Endodermal cell (in vitro differentiated cells): ENCODE results near the gene UVRAG. TPM values are rescaled to one million over a fixed set of nuclear protein-coding genes. Genes with fewer than 3 reads are reported as not detected.

ENCODE experiments used
- DNase-seq: peaks from one replicate; pipeline ENCODE4 v3.0.0-alpha.2; 2017
- H3K27ac ChIP-seq: 2 replicates; pipeline ENCODE4 v1.5.1; 2013; ENCODE audit warnings: mild to moderate bottlenecking, low read depth, low read length, moderate library complexity
- H3K27me3 ChIP-seq: 2 replicates; pipeline ENCODE4 v1.6.1; 2013; ENCODE audit warnings: mild to moderate bottlenecking, low read length, moderate library complexity; ENCODE audit not compliant: insufficient read depth, control insufficient read depth, poor library complexity, severe bottlenecking
- H3K36me3 ChIP-seq: 2 replicates; pipeline ENCODE4 v1.7.0; 2013; ENCODE audit warnings: mild to moderate bottlenecking, low read length, moderate library complexity; ENCODE audit not compliant: control insufficient read depth, insufficient read depth
- H3K4me1 ChIP-seq: one replicate; pipeline ENCODE4 v1.7.0; 2013; ENCODE audit warnings: low read length; ENCODE audit not compliant: control insufficient read depth, insufficient read depth
- H3K4me3 ChIP-seq: 2 replicates; pipeline ENCODE4 v1.5.1; 2013; ENCODE audit warnings: mild to moderate bottlenecking, low read length, moderate library complexity
- H3K9ac ChIP-seq: 2 replicates; pipeline ENCODE4 v1.6.1; 2013; ENCODE audit warnings: mild to moderate bottlenecking, low read length, moderate library complexity; ENCODE audit not compliant: poor library complexity, severe bottlenecking; ENCODE audit errors: extremely low read depth
- H3K9me3 ChIP-seq: 2 replicates; pipeline ENCODE4 v1.6.1; 2013; ENCODE audit warnings: mild to moderate bottlenecking, low read length, moderate library complexity; ENCODE audit not compliant: control insufficient read depth
- H3K27ac Mint-ChIP-seq: 2 replicates; pipeline ENCODE4 v1.8.0; 2020; ENCODE audit warnings: mixed read lengths
- H3K27me3 Mint-ChIP-seq: 2 replicates; pipeline ENCODE4 v1.8.0; 2021; ENCODE audit warnings: mild to moderate bottlenecking, mixed read lengths; ENCODE audit not compliant: insufficient read depth
- H3K36me3 Mint-ChIP-seq: 2 replicates; pipeline ENCODE4 v1.8.0; 2020; ENCODE audit warnings: low read depth, mixed read lengths
- H3K4me1 Mint-ChIP-seq: 2 replicates; pipeline ENCODE4 v1.8.0; 2020; ENCODE audit warnings: mixed read lengths
- H3K4me3 Mint-ChIP-seq: 2 replicates; pipeline ENCODE4 v1.8.0; 2020; ENCODE audit warnings: mild to moderate bottlenecking, moderate library complexity, mixed read lengths
- H3K9me3 Mint-ChIP-seq: 2 replicates; pipeline ENCODE4 v1.8.0; 2020; ENCODE audit warnings: mild to moderate bottlenecking, mixed read lengths
- CTCF ChIP-seq: fragments of 200-600 bp; sonication (generic); conservative IDR thresholded peaks from 2 replicates; pipeline ENCODE4 v1.5.0; 2021; ENCODE audit warnings: antibody characterized with exemption, mild to moderate bottlenecking
- WGBS, 2 experiments: methylation state at CpG; one replicate each; pipeline versions ENCODE4 v1.1.5 to v1.1.7; 2013; ENCODE audit warnings: missing lambda C conversion rate in 2 of 2, mixed read lengths in 1 of 2; ENCODE audit not compliant: insufficient coverage in 1 of 2, insufficient read length in 1 of 2; 5-methylcytosine and 5-hydroxymethylcytosine counted together
- total RNA-seq, 2 donors: library from RNA; stranded (reverse); fragmentation: NEBNext Ultra II Directional in 1 of 2; extraction: Animal tissue kit (Norgen Biotek cat#: 25700) in 1 of 2; gene quantifications; 2 replicates in 1 of 2; 3 replicates in 1 of 2; pipeline ENCODE4 v1.2.1, GENCODE V29; 2021

Gene UVRAG
- total RNA-seq, 2 donors from 2014 or later: 19.7 to 34.9 TPM

GRCh38 chr11:75954039-75954438 is 139.0 kb downstream of the UVRAG start:
- Histone ChIP-seq H3K36me3 (no peaks in the 10 kb centered on the region), H3K9me3 (no peaks in the 10 kb centered on the region), H3K4me1 (no peaks in the 10 kb centered on the region), H3K27me3 (no peaks in the 10 kb centered on the region), H3K27ac (no peak overlapping the region), H3K9ac (no peak overlapping the region), H3K4me3 (no peak overlapping the region)
- H3K4me3 Mint-ChIP-seq: no peak overlapping the region
- H3K27me3 Mint-ChIP-seq: no peaks in the 10 kb centered on the region
- 57 to 82% methylated on average over 1 to 2 of the region's 2 CpGs for WGBS, 2 experiments
- no peak for TF ChIP-seq CTCF
- H3K4me1 Mint-ChIP-seq: peaks cover 2% of the 10 kb centered on the region
- H3K27ac Mint-ChIP-seq: no peak overlapping the region
- H3K9me3 Mint-ChIP-seq: no peaks in the 10 kb centered on the region
- no peak for DNase-seq
- peaks cover 3% of the 10 kb centered on the region for H3K36me3 Mint-ChIP-seq

GRCh38 chr11:75955443-75955842 is 140.4 kb downstream of the UVRAG start:
- no peaks in the 10 kb centered on the region for H3K9me3 ChIP-seq
- Mint-ChIP-seq H3K9me3 (no peaks in the 10 kb centered on the region), H3K27me3 (no peaks in the 10 kb centered on the region), H3K36me3 (peaks cover 3% of the 10 kb centered on the region), H3K4me3 (no peak overlapping the region), H3K4me1 (peaks cover 2% of the 10 kb centered on the region), H3K27ac (no peak overlapping the region)
- H3K4me3 ChIP-seq: no peak overlapping the region
- TF ChIP-seq CTCF: no peak
- no peak overlapping the region for H3K27ac ChIP-seq
- H3K36me3 ChIP-seq: no peaks in the 10 kb centered on the region
- no peaks in the 10 kb centered on the region for H3K27me3 ChIP-seq
- 81 to 93% methylated on average over 2 to 5 of the region's 5 CpGs for WGBS, 2 experiments
- H3K9ac ChIP-seq: no peak overlapping the region
- no peak for DNase-seq
- H3K4me1 ChIP-seq: no peaks in the 10 kb centered on the region

- Histone ChIP-seq H3K9me3 (no peaks in the 10 kb centered on the region), H3K4me1 (no peaks in the 10 kb centered on the region), H3K9ac (no peak overlapping the region), H3K4me3 (no peak overlapping the region), H3K27ac (no peak overlapping the region), H3K27me3 (no peaks in the 10 kb centered on the region), H3K36me3 (no peaks in the 10 kb centered on the region)
- Mint-ChIP-seq H3K36me3 (peaks cover 6% of the 10 kb centered on the region), H3K9me3 (no peaks in the 10 kb centered on the region), H3K27me3 (no peaks in the 10 kb centered on the region), H3K4me1 (no peaks in the 10 kb centered on the region), H3K27ac (no peak overlapping the region), H3K4me3 (no peak overlapping the region)
- WGBS, 2 experiments: 98 to 99% methylated on average over 2 of the region's 2 CpGs
- no peak for DNase-seq
- TF ChIP-seq CTCF: no peak
These were observed 144.5 kb downstream of the UVRAG start for GRCh38 chr11:75959540-75959939.
